NOMO-1 treated with DMSO at 0.1 percent for 48 hours (cell line): ENCODE data around the gene UNC13C.
A peak's percentile ranks its signal among the peaks of the same experiment; 100 is the strongest.

ENCODE experiments used
- DNase-seq: peaks from one replicate; lab custom pipeline; 2025; ENCODE audit not compliant: unreplicated experiment; lab: John Stamatoyannopoulos, UW

UNC13C gene

GRCh38 chr15:54559405-54560069 lies 581.3 kb downstream of the UNC13C start:
- DNase-seq: peak; percentile 62

GRCh38 chr15:54560417-54560816 lies 582.2 kb downstream of the UNC13C start:
- no peak for DNase-seq

- DNase-seq: peak; percentile 46
Observed at GRCh38 chr15:54564166-54564565, 585.9 kb downstream of the UNC13C start.

GRCh38 chr15:54566654-54567053 lies 588.4 kb downstream of the UNC13C start:
- no peak for DNase-seq

GRCh38 chr15:54567408-54568035 lies 589.3 kb downstream of the UNC13C start:
- DNase-seq: no peak

- DNase-seq: no peak
Observed at GRCh38 chr15:54568381-54568780, 590.1 kb downstream of the UNC13C start.

- no peak for DNase-seq
Observed at GRCh38 chr15:54571576-54571975, 593.3 kb downstream of the UNC13C start.

GRCh38 chr15:54575586-54575985 lies 597.3 kb downstream of the UNC13C start:
- no peak for DNase-seq

GRCh38 chr15:54576298-54576935 lies 598.2 kb downstream of the UNC13C start:
- DNase-seq: peak; percentile 76

- DNase-seq: no peak
Observed at GRCh38 chr15:54577476-54578250, 599.4 kb downstream of the UNC13C start.

GRCh38 chr15:54579855-54580254 lies 601.6 kb downstream of the UNC13C start:
- no peak for DNase-seq

GRCh38 chr15:54580643-54581042 lies 602.4 kb downstream of the UNC13C start:
- DNase-seq: no peak

- DNase-seq: no peak
Observed at GRCh38 chr15:54582863-54583643, 604.8 kb downstream of the UNC13C start.

GRCh38 chr15:54585063-54585462 lies 606.8 kb downstream of the UNC13C start:
- no peak for DNase-seq

- DNase-seq: no peak
Observed at GRCh38 chr15:54594115-54594514, 615.9 kb downstream of the UNC13C start.

- DNase-seq: no peak
Observed at GRCh38 chr15:54599386-54599785, 621.1 kb downstream of the UNC13C start.

- no peak for DNase-seq
Observed at GRCh38 chr15:54605043-54605442, 626.8 kb downstream of the UNC13C start.

- DNase-seq: no peak
Observed at GRCh38 chr15:54605556-54605955, 627.3 kb downstream of the UNC13C start.

- peak; percentile 1 for DNase-seq
Observed at GRCh38 chr15:54608876-54609835, 630.9 kb downstream of the UNC13C start.

- no peak for DNase-seq
Observed at GRCh38 chr15:54618120-54618519, 639.9 kb downstream of the UNC13C start.
